BLaER1 treated with 17β-estradiol and CSF1 and Interleukin-3, amounts not matched to agents 10 nM and 100 nM (cell line): Measurements from ENCODE around the gene LFNG.

Source experiments
- H3K27ac ChIP-seq, 11 experiments: shearing (Covaris generic); formaldehyde crosslinking; 2 replicates each; pipeline ENCODE4 v1.8.1; 2022
- H3K27me3 ChIP-seq, 11 experiments: shearing (Covaris generic); formaldehyde crosslinking; 2 replicates each; pipeline ENCODE4 v1.8.1; 2022
- H3K36me3 ChIP-seq, 11 experiments: shearing (Covaris generic); formaldehyde crosslinking; 2 replicates each; pipeline ENCODE4 v1.8.1; 2022
- H3K4me1 ChIP-seq, 10 experiments: shearing (Covaris generic); formaldehyde crosslinking; 2 replicates each; pipeline ENCODE4 v1.8.1; 2022
- H3K4me2 ChIP-seq, 11 experiments: shearing (Covaris generic); formaldehyde crosslinking; 2 replicates each; pipeline ENCODE4 v1.8.1; 2022
- H3K4me3 ChIP-seq, 10 experiments: shearing (Covaris generic); formaldehyde crosslinking; 2 replicates each; pipeline ENCODE4 v1.8.1; 2022
- H3K9ac ChIP-seq, 11 experiments: shearing (Covaris generic); formaldehyde crosslinking; 2 replicates each; pipeline ENCODE4 v1.8.1; 2022
- H3K9me3 ChIP-seq, 11 experiments: shearing (Covaris generic); formaldehyde crosslinking; replicated peaks in 1 of 11; 2 replicates each; pipeline ENCODE4 v1.8.1; 2022
- H4K20me1 ChIP-seq, 11 experiments: shearing (Covaris generic); formaldehyde crosslinking; 2 replicates each; pipeline ENCODE4 v1.8.1; 2022
- Cebpa-rat ChIP-seq, 11 experiments: shearing (Covaris generic); IDR thresholded peaks; 2 replicates each; pipeline ENCODE4 v1.8.1; 2022

LFNG gene

GRCh38 chr7:2513702-2514101, 5.9 kb upstream of the LFNG start:
- peak overlapping the region in 7 of 11 experiments; percentile 31 to 99 (median 95); a peak in 12 of 22 replicates for H3K27ac ChIP-seq
- peaks cover 64 to 94% (median 91%) of the 10 kb centered on the region in 10 experiments for H3K4me1 ChIP-seq
- peaks cover 0 to 6% (median 0%) of the 10 kb centered on the region in 11 experiments; a peak in 1 of 22 replicates for H3K27me3 ChIP-seq
- H3K9ac ChIP-seq = peak overlapping the region in 3 of 11 experiments; percentile 22 to 88 (median 29); a peak in 4 of 22 replicates
- no peaks in the 10 kb centered on the region for H3K36me3 ChIP-seq
- no peaks in the 10 kb centered on the region for H3K9me3 ChIP-seq
- H4K20me1 ChIP-seq = no peaks in the 10 kb centered on the region
- no peak for TF ChIP-seq Cebpa-rat (IDR thresholded peaks at IDR 0.05)
- H3K4me3 ChIP-seq = no peak overlapping the region
- H3K4me2 ChIP-seq = peak overlapping the region in 10 of 11 experiments; percentile 88 to 98 (median 96); a peak in 19 of 22 replicates

DNA sequence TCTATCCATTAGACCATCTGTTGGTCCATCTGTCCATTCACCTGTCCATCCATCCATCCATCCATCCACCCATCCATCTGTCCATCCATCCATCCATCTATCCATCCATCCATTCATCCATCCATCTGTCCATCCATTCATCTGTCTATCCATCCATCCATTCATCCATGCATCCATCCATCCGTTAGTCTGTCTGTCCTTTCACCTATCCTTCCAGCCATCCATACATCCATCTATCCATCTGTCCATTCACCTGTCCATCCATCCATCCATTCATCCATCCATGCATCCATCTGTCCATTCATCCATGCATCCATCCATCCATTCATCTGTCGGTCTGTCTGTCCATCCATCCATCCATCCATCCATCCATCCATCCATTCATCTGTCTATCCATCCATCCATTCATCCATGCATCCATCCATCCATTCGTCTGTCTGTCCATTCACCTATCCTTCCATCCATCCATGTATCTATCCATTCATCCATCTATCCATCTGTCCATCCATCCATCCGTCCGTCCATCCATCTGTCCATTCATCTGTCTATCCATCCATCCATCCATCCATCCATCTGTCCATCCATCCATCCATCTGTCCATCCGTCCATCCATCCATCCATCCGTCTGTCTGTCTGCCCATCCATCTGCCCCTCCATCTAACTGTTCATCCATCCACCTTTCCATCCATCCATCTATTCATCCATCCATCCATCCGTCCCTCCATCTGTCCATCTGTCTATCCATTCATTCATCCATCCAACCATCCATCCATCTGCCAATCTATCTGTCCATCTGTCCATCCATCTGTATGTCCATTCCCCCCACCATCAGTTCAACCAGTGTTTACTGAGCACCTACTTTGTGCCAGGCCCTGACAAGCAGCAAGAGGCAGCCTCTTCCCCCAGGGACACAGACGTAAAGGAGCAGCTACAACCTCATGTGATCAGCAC, 4.8 kb upstream of the LFNG start:
- H3K4me1 ChIP-seq = peaks cover 57 to 89% (median 87%) of the 10 kb centered on the region in 10 experiments
- 0 out of 22 replicates have a peak, but pooled peaks cover 0 to under 1% (median 0%) of the 10 kb centered on the region in 11 experiments for H3K27me3 ChIP-seq
- H3K4me3 ChIP-seq = no peak overlapping the region
- no peak for TF ChIP-seq Cebpa-rat (IDR thresholded peaks at IDR 0.05)
- H4K20me1 ChIP-seq = peaks cover 0 to 1% (median 0%) of the 10 kb centered on the region in 11 experiments; a peak in 2 of 22 replicates
- no peak overlapping the region for H3K9ac ChIP-seq
- peak overlapping the region in 2 of 11 experiments; percentile 82 to 96; a peak in 2 of 22 replicates for H3K27ac ChIP-seq
- peak overlapping the region in 7 of 11 experiments; percentile 87 to 100 (median 96); a peak in 4 of 22 replicates for H3K4me2 ChIP-seq
- H3K9me3 ChIP-seq = no peaks in the 10 kb centered on the region
- H3K36me3 ChIP-seq = no peaks in the 10 kb centered on the region

DNA sequence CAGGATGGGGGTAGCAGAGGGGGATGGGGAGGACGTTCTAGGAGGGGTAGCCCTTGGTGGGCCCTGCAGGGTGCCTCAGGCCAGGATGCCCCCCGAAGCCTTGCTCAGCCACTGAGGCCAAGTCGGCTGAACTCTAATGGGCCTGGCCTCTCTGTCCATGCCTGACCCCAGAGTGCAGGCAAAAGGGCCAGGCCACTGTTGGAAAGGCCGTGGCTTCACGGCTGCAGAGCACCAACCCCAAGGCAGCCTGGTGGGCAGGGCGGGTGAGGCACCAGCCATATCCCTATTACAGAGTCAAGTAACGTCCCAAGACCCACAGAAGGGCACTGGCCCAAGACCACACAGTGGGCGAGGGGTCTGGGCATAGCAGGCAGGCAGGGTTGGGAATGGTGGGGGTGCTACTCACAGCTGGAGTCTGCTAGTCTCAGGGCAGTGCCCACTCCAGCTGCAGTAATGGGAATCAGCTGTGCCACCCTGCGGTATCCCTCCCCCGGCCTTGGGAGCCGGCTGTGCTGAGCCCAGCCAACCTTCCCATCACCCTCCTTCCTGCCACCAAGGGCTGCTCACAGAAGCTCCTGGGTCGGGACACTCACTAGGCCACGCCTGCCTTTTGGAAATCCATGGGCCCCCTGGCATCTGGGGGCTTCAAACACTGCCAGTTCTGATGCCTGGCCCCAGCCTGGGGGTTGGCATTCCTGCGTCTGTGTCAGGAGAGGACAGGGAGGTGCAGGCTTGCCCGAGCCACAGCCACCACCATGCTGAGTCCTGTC, 4.0 kb upstream of the LFNG start:
- H4K20me1 ChIP-seq = peaks cover 0 to 10% (median 8%) of the 10 kb centered on the region in 11 experiments; a peak in 19 of 22 replicates
- H3K9me3 ChIP-seq = no peaks in the 10 kb centered on the region
- H3K4me3 ChIP-seq = no peak overlapping the region
- peaks cover 54 to 87% (median 83%) of the 10 kb centered on the region in 10 experiments for H3K4me1 ChIP-seq
- H3K4me2 ChIP-seq = peak overlapping the region in 10 of 11 experiments; percentile 8 to 100 (median 96); a peak in 18 of 22 replicates
- no peaks in the 10 kb centered on the region for H3K36me3 ChIP-seq
- no peaks in the 10 kb centered on the region for H3K27me3 ChIP-seq
- no peak for TF ChIP-seq Cebpa-rat (IDR thresholded peaks at IDR 0.05)
- H3K9ac ChIP-seq = peak overlapping the region in 6 of 11 experiments; percentile 12 to 45 (median 40); a peak in 6 of 22 replicates
- peak overlapping the region in 8 of 11 experiments; percentile 6 to 85 (median 47); a peak in 9 of 22 replicates for H3K27ac ChIP-seq

DNA sequence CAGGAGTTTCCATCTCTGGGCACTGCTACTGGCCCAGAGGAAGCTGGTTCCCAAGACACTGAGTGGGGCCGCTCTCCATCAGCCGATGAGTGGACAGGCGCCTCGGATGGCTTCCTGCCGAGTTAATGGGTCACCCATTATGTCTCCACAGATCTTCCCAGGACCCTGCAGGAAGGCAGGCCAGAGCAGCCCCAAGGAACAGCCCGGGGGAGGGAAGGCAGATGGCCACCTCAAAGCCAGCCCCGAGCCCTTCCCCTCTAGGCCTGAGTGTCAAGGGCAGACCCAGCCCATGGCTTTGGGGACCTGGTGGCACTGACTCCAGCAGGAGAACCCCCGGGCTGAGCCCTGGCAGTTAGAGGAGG, 3.4 kb upstream of the LFNG start:
- H3K36me3 ChIP-seq = no peaks in the 10 kb centered on the region
- H3K4me2 ChIP-seq = peak overlapping the region in 10 of 11 experiments; percentile 8 to 100 (median 96); a peak in 19 of 22 replicates
- peaks cover 51 to 83% (median 80%) of the 10 kb centered on the region in 10 experiments for H3K4me1 ChIP-seq
- no peaks in the 10 kb centered on the region for H3K27me3 ChIP-seq
- peak overlapping the region in 7 of 11 experiments; percentile 8 to 45 (median 37); a peak in 6 of 22 replicates for H3K9ac ChIP-seq
- peaks cover 0 to 15% (median 13%) of the 10 kb centered on the region in 11 experiments; a peak in 19 of 22 replicates for H4K20me1 ChIP-seq
- no peak overlapping the region for H3K4me3 ChIP-seq
- H3K27ac ChIP-seq = peak overlapping the region in 8 of 11 experiments; percentile 6 to 85 (median 47); a peak in 11 of 22 replicates
- TF ChIP-seq Cebpa-rat (IDR thresholded peaks at IDR 0.05) = no peak
- H3K9me3 ChIP-seq = no peaks in the 10 kb centered on the region

DNA sequence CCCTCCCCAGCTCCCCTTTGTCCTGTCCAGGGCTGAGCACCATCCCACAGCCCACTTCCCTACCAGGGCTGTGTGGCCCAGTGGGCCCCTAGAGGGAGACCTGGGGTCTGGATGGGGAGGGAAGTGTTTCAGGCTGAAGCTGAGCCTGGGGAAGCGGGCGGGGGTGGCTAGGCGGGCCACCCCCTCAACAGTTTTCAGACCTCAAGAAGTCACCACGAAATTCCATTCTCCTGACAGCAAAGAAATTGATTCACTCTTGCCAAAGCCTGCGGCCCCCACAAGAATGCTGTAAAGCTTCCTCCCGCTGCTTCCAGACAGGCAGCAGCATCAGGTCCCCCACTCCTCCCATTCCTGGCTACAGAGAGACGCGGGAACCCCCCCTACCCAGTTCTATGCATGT, 2.5 kb upstream of the LFNG start:
- Histone ChIP-seq H3K4me1 (peaks cover 51 to 83% (median 80%) of the 10 kb centered on the region in 10 experiments), H3K9ac (peak overlapping the region in 7 of 11 experiments; percentile 8 to 45 (median 34); a peak in 10 of 22 replicates)

DNA sequence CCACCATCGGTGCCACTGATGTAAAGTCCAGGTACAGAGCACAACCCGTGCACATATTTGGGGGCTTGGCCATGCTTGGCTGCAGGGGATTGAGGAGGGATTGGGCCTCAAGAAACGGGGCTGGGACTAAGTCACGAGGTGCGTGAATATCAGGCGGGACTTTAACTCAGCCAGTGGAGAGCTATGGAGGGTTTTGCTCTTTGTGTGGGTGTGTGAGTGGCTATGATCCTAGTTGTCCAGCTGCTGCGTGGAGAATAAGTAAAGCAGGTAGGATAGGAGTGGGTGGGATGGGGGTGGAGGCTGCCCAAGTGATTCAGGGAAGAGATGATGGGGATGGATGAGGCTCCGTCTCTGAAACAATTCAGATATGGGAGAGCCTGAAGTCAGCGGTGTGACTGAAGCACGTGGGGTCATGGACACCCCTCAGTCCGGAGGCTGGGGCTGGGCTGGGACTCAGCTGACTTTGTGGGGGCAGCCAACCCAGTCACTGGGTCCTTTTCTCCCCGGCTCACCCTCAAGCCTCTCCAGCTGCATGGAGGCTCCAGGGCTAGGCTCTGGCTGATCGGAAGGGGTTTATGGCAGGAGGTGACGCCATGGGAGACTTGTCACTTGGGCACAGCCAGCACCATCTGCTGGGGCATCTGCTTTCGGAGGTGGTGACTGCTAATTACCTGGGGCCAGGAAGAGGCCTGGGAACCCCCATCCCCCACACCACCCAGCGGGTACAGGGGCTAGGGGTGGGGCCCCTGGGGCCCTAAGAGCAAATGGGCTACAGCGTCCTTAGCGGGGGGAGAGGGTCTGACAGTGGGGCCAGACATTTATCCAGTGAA, 1.7 kb upstream of the LFNG start:
- peak overlapping the region; percentile 87 to 100 (median 96) for H3K4me2 ChIP-seq
- peak overlapping the region in 8 of 11 experiments; percentile 69 to 83 (median 78); a peak in 11 of 22 replicates for H3K9ac ChIP-seq
- H4K20me1 ChIP-seq = peaks cover 0 to 32% (median 29%) of the 10 kb centered on the region in 11 experiments; a peak in 19 of 22 replicates
- H3K4me3 ChIP-seq = peak overlapping the region in 1 of 10 experiments; percentile 75; a peak in 2 of 20 replicates
- no peaks in the 10 kb centered on the region for H3K27me3 ChIP-seq
- no peaks in the 10 kb centered on the region for H3K36me3 ChIP-seq
- H3K27ac ChIP-seq = peak overlapping the region in 7 of 11 experiments; percentile 71 to 85 (median 81); a peak in 10 of 22 replicates
- H3K4me1 ChIP-seq = peaks cover 50 to 83% (median 79%) of the 10 kb centered on the region in 10 experiments
- no peaks in the 10 kb centered on the region for H3K9me3 ChIP-seq
- no peak for TF ChIP-seq Cebpa-rat (IDR thresholded peaks at IDR 0.05)

More for the DNA sequence above, 2.5 kb upstream of the LFNG start:
- Histone ChIP-seq H3K27ac (peak overlapping the region in 8 of 11 experiments; percentile 6 to 85 (median 47); a peak in 14 of 22 replicates), H3K36me3 (no peaks in the 10 kb centered on the region), H3K4me3 (no peak overlapping the region), H3K4me2 (peak overlapping the region; percentile 31 to 100 (median 96)), H3K27me3 (no peaks in the 10 kb centered on the region), H4K20me1 (peaks cover 0 to 24% (median 21%) of the 10 kb centered on the region in 11 experiments; a peak in 19 of 22 replicates), H3K9me3 (no peaks in the 10 kb centered on the region)
- TF ChIP-seq Cebpa-rat (IDR thresholded peaks at IDR 0.05) = no peak

GRCh38 chr7:2518737-2519118, 846 bp upstream of the LFNG start:
- Histone ChIP-seq H3K4me1 (peaks cover 56 to 83% (median 79%) of the 10 kb centered on the region in 10 experiments), H4K20me1 (peaks cover 0 to 40% (median 38%) of the 10 kb centered on the region in 11 experiments; a peak in 19 of 22 replicates), H3K4me3 (peak overlapping the region; percentile 66 to 82 (median 74)), H3K36me3 (peaks cover 0 to 2% (median 0%) of the 10 kb centered on the region in 11 experiments; a peak in 2 of 22 replicates), H3K27ac (peak overlapping the region in 10 of 11 experiments; percentile 15 to 85 (median 80); a peak in 19 of 22 replicates), H3K4me2 (peak overlapping the region; percentile 87 to 100 (median 96)), H3K27me3 (no peaks in the 10 kb centered on the region), H3K9ac (peak overlapping the region in 10 of 11 experiments; percentile 4 to 83 (median 78); a peak in 18 of 22 replicates), H3K9me3 (no peaks in the 10 kb centered on the region)
- no peak for TF ChIP-seq Cebpa-rat (IDR thresholded peaks at IDR 0.05)
